Activated CD4-positive, alpha-beta T cell treated with anti-CD3 and anti-CD28 coated beads, Interleukin-2, Interleukin-6, amounts not matched to agents 100 ng/mL and 50 ng/mL, durations not matched to agents 16 hours and 8 hours (primary cell): ENCODE data around the gene DENND1B.

Source experiments
- DNase-seq: peaks from one replicate; pipeline ENCODE4 v3.0.0-alpha.2; 2020

The DENND1B gene

GRCh38 chr1:197463142-197463541 lies 312.1 kb downstream of the DENND1B start:
- no peak for DNase-seq

DNA sequence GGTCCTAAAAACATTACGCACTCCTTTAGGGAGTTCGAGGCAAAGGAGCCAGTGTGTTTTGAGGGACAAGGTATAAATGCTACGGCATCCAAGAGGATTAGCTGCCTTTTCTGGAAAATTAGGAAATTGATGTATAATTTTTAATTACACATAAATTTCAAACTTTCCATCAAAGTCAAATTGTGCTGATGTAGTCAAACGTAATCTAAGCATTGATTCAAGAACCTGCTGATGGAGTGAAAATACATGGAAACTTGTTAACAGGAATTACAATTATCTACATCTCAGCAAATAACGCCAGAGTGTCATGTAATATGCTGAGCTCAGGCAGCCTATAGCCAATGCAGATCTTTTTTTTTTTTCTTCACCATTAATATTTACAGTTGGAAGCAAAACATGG lies 312.7 kb downstream of the DENND1B start:
- no peak for DNase-seq
